ENCODE data around the gene ARHGAP32.
"Not testable (repeated sequence)": the region's sequence is repeated elsewhere in the genome, so short reads cannot be mapped to it uniquely, and the experiment has no call there.

The ARHGAP32 gene

DNA sequence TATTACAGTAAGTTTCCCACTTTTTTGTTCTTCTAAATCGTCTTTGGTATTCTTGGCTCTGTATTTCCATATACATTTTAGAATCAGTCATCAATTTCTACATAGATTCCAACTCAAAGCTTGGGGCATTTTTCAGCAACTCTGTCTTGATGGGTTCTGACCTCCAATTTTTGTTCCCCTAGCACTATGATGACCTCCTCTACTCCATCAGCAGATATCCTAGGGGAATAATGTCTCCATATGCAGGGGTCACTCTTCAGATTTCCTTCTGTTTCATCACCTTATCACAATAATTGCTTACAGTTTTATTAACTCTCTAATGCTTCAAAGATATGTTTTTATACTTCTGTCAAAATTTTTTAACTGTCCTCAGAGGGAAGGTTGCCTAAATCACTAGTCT, 158.1 kb downstream of the ARHGAP32 start:
- no peak for DNase-seq (ENCODE audit: low read depth in 2 of 2)

DNA sequence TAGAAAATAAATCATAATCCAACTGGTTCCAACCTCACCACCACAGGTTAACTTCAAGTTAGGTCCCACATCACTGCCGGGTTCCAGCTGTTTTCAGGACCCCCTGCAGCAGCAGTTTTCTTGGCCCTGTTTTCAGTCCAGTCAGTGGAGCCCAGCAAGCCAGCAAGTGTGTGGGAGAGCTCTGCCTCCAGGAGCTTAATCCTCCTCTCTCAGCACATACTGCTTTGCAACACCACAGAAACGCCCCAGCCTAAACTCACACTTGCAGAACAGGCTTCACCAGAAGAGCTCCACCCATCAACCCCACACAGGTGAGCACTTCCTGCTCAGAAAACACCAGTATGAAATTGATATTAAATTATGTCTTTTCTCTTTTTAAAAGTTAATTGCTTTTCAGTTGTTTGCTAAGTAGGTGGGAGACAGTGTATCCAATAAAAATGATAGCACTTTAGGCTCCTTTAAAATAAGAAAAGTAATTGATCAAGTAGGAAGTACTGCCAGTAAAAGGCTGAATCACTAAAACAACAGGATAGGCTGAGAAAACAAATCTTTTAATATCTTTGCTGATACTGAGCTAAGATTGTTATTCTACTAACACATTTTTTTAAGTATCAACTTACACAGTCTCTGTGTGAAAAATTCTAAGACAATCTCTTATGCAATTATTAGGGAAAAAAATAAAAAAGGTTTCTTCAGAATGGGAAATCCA, 168.0 kb downstream of the ARHGAP32 start:
- no peak for DNase-seq (ENCODE audit: low read depth in 2 of 2)

DNA sequence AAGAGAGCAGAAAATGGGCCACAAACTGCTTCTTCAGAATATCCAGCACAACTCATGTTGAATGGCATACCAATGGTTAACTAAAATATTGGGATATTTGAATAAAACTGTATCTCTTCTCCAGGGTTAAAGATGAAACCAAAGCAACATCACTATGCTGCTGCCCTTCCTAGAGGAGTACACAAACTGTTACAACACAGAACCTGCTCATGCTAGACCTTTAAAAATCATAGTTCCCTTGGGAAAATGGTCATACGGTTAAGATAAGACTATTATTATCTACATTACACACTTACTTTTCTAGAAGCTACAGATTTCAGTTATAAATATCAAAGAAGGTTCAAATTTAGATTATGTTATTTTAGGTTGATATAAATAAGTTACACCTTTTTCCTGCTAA, 170.8 kb downstream of the ARHGAP32 start:
- DNase-seq (ENCODE audit: low read depth in 2 of 2) = no peak

DNA sequence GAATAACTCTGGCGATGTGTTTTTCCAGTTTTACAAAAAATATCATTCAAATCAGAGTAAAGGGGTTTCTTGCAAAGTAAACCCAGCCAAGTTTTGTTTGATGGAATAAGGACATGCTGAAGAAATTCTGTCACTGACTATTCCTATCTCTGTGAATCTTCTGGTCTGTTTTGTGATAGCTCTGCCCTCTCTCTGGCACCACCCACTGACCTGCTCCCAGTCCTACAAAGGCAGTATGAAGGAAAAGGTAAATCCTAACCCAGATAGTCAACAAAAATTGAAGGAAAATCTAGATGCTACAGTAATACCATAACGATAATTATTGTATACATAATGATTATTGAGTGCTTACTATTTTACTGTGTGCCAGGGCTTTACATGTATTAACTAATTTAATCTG, 173.1 kb downstream of the ARHGAP32 start:
- no peak for DNase-seq (ENCODE audit: low read depth in 2 of 2)

DNA sequence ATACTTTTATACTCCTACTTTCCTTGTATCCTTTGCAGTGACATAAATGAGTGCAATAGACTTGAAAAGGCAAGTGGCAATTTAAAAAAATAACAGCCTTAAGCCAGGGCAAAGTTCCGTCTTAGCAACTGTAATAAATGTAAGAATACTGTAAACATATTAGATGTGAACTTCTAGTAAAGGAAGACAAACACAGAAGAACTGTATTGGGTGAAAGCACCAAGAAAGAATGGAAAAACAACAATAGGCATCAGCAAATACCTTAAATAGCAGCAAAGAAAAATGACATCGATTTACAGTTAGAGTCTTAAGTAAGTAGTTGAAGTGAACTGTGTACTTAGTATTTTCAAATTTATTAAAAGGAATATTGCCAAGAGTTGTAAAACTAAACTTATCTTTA, 174.0 kb downstream of the ARHGAP32 start:
- no peak for DNase-seq (ENCODE audit: low read depth in 2 of 2)

DNA sequence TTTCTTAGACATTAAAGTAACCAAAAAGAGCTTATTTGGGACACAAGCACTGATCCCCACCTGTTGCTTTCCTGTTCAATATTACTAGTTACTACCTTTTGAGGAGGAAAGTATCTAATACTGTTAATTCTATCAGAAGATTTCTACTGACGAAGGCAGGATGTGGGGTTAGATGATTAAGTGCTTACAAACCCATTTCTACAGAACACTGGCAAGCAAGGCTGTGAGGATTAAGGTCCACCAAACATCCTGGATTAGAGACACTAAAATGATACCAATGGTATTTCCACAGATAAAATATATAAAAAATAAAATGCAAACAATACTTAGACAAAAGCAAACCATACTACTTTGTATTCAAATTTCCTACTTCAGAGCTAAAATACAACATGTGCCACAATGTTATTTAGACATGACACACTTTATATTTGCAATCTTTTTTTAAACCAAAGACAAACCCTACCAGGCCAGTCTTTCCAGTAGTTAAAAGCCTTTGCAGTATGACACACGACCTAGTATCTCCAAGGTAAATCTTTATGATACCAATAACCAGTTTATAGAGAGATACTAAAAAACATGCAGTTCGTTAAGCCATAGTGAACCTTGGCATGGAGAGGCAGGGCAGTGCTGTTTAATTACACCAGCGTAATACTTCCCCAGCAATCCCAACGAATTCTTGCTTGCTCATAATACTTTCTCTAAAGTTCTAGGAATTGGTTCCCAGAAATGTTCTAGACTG, 178.2 kb downstream of the ARHGAP32 start:
- DNase-seq (ENCODE audit: low read depth in 2 of 2) = no peak

DNA sequence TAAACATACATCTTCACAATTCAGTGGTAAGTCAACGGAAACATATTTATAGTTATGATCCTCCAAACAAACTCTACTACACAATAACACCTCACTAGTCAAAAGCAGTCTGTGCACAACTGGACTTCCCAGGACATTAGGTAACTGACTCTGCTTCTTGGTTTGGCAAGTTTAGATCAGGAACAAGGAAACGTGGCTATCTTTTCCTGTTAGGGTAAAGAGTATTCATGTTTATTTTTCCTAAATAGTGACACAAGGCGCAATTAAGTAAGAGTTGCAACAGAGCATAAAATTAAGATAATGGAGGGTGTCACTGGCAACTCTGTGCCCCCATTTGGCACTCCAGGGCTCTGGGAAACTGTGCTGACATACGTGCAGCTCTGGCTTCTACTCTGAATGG, 179.2 kb downstream of the ARHGAP32 start:
- DNase-seq (ENCODE audit: low read depth in 2 of 2) = no peak

DNA sequence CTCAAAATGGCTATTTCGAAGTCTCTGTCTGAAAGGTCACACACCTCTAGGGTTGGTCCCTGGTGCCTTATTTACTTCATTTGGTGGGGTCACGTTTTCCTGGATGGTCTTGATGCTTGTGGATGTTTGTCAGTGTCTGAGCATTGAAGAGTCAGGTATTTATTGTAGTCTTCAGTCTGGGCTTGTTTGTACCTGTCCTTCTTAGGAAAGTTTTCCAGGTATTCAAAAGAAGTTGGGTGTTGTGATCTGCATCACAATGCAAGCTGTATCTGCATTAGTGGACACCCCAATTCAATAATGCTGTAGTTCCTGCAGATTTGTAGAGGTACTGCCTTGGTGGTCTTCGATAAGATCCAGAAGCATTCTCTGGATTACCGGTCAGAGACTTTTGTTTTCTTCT, 186.0 kb downstream of the ARHGAP32 start:
- DNase-seq (ENCODE audit: low read depth in 2 of 2) = no peak

DNA sequence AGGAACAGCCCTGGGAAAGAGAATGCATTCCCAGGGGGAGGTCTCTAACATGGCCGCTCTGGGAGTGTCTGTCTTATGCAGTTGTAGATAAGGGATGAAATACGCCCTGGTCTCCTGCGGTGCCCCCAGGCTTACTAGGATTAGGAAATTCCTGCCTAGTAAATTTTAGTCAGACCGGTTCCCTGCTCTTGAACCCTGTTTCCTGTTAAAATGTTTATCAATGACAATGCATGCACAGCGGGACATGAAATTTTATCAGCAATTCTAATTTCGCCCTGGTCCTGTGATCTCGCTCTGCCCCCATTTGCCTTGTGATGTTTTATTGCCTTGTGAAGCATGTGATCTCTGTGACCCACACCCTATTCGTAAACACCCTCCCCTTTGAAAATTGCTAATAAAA, 193.0 kb downstream of the ARHGAP32 start:
- DNase-seq (ENCODE audit: low read depth in 2 of 2) = not testable (repeated sequence)

DNA sequence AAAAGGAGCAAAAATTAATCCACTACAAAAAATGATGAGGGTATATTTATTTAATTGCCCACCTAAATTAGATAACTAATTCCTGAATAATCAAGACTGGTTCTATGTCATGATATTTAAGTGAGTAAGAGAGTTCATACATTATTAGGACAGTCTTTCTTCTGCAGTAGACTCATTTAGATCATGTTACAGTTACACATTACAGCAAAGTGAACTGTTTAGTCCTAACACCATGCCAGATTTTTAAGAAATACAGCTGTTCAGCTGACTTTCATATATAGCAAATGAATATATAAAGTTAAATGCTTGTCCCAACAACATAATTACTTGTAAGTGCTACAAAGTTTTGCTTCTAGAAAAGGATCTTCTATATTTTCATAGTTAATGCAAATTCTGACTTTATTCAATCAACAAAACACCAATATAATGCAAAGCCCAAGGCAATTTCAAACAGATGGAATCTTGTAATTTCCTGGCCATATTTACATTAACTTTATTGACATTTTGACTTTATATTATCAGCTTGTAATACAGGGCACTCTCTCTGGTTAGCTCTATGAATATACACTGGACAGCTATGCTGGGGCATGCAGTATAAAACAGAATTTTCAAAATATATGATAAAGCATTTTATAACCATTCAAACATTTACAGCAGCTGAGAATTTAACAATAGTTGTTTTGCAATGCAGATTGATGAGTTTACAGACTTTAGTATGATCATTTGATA, 203.7 kb downstream of the ARHGAP32 start:
- no peak for DNase-seq (ENCODE audit: low read depth in 2 of 2)

DNA sequence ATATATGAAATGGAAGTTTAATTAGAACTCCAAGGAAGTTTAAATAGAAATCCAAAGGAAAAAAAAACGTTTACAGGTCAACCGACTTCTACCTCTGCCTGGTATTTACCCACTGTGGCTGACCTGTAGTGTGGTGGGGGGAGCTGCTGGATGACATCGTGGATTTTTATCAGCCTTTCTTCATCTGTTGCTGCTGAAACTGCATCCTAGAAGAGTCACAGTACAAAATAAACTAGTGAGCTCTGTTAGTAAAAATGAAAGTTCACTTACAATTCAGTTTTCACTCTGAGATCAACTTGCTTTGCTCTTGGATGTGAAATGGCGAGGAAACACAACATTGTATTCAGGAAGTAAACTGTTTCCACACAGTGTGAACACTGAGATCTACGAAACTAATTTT, 206.2 kb downstream of the ARHGAP32 start:
- DNase-seq (ENCODE audit: low read depth in 2 of 2) = no peak

DNA sequence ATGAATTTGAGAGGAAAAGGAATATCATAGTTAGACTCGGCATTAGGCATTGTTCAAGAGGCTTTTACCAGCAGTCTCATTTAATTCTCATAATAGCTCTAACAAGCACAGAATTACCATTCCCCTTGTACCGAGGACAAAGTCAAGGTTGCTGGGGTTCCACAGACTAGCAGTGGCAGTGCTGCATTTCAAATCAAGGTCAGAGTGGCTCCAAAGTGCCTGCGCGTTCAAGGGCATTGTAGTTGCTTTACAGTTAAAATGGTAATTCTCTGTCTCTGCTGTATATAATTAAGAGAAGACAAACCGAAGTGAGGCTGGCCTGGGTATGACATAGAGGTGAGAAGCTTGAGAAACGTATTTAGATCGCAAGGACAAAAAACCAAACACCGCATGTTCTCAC, 209.1 kb downstream of the ARHGAP32 start:
- no peak for DNase-seq (ENCODE audit: low read depth in 2 of 2)

DNA sequence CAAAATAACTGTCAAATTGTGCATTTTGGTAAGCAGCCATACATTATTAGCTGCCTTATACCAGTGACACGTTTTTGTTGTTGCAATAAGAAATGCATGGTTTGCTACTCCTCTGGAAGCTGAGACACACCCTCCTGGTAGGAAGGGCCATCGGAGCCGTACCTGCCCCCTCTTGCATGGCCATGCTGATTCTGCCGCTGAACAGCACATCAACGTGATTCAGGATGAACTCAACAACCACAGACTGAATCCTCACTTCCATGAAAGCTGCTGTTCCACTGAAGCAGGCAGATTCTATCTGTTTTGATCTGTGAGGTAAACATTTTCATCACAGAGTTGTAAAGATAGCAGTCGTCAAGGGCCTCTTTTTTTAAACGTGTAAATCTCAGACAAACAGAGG, 210.9 kb downstream of the ARHGAP32 start:
- DNase-seq (ENCODE audit: low read depth in 2 of 2) = no peak

DNA sequence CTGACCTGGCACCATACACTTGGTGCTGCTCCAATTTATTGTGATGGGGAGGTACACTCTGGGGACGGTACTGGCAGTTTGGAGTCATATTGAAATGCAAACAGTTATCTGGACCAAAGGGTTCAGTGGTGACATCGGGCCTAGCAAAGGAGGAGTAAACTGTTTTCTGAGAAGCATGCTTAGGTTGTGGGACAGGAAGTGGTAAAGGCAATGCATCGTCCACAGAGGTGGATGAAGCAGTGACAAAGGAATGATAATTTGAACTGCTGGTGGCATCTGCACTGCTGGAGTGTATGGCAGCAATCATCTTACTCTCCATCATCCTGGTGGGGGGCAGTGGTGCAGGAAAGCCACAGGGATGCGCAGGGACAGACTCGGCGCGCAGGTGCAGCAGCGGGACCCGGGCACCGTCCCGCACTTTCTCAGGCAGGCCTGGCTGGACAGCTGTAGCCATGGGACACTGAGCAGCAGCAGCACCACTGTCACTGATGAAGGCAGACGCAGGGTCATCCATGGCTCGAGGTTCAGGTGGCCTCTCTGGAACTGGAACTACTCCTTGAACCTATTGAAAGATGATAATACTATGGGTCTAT, 221.4 kb downstream of the ARHGAP32 start:
- DNase-seq (ENCODE audit: low read depth in 2 of 2) = no peak

DNA sequence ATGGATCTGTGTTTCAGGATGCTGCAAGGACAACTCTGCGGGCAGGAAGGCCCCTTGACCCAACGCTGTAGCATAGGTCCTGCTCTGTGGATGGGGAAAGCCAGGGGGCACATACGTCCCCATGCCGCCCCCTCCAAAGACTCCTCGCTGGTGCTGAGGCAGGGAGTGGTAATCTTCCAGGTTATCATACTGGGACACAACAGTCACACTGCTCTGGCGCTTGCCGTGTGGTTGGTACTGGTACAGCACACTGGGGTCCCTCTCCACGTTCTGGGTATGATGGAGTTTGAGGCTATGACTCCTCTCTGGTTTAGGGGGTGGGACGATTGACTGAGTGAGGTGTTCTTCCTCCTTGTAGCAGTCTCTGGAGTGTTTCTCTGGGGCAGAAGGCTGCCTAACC, 223.2 kb downstream of the ARHGAP32 start:
- DNase-seq (ENCODE audit: low read depth in 2 of 2) = no peak

DNA sequence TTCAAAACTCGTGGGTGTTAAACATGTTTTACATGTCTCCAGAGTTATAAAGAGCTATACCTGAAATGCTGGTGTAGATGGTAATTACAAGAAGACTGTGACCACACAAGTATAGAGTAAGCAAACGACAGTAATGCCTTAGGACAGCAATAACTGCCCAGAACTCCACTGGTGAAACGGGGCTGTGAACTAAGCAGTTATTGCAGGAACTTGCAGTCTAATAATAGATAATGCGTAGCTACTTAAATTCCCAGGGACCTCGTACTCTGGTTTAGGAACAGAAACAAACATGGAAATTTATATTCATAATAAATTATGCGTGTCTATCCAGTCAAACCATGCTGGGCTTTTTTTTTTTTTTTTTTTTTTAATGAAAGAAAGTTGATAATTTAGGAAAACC, 224.5 kb downstream of the ARHGAP32 start:
- no peak for DNase-seq (ENCODE audit: low read depth in 2 of 2)

DNA sequence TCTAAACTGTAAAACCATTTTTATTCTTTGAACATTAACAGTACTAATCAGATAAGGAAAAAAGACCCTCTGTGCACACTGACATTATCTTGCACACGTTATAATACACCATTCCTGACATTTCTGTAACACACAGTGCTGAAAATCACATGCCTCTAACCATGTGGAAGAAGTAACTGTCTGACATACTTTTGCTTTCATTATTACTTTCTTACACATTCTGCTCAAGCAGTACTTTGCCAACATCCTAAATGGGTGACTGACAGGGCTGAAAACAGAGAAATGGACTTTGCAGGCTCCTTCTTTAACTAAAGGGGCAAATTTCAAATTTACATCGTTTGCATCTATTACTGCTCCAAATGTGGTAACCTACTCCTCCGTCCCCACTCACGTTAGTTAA, 226.6 kb downstream of the ARHGAP32 start:
- DNase-seq (ENCODE audit: low read depth in 2 of 2) = no peak

DNA sequence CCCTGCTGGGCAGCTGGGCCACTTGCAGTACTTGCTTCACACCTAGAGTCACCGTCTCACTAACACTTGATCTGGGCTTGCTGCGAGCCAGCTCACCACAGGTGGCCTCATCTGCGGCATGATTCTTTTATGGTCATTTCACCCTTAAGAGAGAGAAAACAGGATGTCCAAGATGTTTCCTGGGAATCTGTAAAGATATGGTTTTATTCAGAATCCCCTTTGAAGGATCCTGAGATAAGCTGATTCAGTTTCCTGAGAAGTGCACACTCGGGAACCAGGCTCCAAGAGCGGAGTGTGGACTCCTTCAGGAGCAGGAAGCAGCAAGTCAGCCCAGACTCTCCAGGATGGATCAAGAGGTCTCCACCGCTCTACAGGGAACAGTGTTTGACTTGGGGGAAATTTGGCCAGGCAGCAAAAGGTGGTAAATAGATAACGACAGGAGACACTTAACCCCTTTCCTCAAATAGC, 227.6 kb downstream of the ARHGAP32 start:
- DNase-seq (ENCODE audit: low read depth in 2 of 2) = no peak

DNA sequence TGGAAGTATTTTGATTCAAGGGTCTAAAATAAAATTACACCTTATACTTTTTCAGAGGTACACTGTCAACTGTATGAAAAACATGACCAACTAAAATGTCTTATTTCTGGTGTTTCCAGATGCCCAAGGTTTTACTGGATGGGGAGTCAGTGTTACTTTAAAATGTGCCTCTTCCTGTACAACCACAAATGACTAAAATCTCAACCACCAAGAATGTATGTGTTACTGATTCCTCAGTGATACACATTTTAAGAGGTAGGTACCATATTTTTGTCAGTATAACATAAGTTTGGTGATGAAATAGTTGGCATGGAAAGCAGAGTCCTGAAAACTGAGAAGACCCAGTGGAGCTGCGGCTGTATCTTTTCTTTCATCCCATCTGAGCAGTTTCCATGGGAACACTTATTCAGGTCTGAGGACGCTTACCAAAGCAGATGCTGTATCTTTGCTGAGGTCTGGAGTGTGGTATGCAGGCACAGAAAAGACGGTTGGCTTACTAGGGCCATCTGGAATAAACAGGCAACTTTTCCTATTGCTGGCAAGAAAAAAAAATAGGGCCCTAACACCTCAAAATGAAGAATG, 228.3 kb downstream of the ARHGAP32 start:
- DNase-seq (ENCODE audit: low read depth in 2 of 2) = no peak

DNA sequence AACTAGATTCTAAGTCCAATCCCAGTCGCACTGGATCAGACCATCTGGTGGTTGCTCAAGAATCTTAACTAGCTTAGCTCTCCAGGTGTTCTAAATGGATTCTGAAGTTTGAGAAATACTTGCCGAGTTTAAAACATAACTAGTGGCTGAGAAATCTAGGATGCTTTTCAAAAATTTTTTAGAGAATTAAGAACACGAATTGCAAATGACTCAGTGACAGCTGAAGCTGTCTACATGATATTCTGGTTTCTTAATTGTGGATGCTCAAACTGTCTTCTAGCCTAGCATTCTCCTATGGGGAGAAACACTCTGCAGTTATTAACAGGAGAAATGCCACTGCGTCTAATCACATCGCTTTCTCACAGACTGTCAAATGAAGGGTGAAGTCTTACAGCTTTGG, 229.2 kb downstream of the ARHGAP32 start:
- no peak for DNase-seq (ENCODE audit: low read depth in 2 of 2)

DNA sequence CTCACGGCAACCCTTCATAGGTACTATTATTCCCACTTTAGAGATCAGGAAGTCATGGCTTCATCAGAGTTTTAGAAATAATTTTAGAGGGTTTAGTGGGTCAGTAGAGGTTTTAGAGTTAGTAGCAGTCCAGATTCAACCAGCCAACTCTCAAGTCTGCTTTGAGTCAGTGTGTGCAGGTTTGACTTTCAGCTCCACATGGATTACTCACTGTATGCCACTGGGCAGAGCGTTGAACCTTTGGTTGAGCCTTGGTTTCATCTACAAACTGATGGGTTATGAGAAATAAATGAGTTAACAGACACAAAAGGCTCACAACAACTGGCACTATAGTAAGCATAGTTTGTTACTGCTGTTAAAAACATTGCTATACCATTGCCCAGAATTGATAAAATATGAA, 230.5 kb downstream of the ARHGAP32 start:
- DNase-seq (ENCODE audit: low read depth in 2 of 2) = no peak

DNA sequence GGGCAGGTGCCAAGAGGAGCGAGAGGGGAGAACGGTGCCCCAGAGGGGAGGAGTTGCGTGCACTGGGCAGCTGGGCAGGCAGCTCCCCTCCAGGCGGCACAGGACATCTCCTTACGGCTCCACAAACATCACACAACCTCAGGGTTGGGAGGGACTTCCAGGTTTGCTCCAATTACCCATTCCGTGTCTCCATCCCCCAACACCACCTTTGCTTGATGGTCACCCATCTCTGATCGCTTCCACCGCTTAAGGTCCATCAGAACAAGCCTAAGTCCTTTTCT, 235.0 kb downstream of the ARHGAP32 start:
- no peak for DNase-seq (ENCODE audit: low read depth in 2 of 2)
